Muscle of back (tissue), 11 donors: ENCODE results near the gene C8B. TPM values are rescaled to one million over a fixed set of nuclear protein-coding genes. Genes with fewer than 3 reads are reported as not detected.

ENCODE experiments used
- DNase-seq, 3 donors: peaks; one replicate each; pipeline versions ENCODE4 v3.0.0 to v3.0.0-alpha.2; 2013
- polyA plus RNA-seq, 10 donors: library from polyadenylated mRNA; unstranded; fragments of 120-200 nt; gene quantifications; one replicate each; pipeline ENCODE4 v1.2.1, GENCODE V29; 2013; ENCODE audit not compliant: insufficient read length in 10 of 10

The C8B gene
- polyA plus RNA-seq, 10 donors = not detected

DNA sequence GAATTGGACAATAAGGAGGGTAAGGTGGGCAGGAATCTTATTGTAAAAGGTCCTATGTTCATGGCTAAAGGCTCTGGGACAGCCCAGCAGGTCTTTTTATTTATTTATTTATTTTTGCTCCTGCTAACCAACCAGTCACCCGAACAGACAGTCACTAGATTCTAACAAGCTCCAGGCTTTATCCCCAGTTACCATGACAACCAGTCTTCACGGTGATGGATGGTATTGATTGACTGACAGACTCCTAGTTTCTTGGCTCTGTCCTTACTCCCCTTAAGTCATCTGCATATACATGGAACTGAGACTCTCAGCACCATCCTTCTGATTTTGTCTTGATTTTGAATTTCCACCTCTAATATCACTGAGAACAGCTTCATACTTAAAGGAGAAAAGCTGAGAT lies 66.9 kb downstream of the C8B start:
- DNase-seq = no peak

GRCh38 chr1:56898005-56898373 lies 67.8 kb downstream of the C8B start:
- no peak for DNase-seq

DNA sequence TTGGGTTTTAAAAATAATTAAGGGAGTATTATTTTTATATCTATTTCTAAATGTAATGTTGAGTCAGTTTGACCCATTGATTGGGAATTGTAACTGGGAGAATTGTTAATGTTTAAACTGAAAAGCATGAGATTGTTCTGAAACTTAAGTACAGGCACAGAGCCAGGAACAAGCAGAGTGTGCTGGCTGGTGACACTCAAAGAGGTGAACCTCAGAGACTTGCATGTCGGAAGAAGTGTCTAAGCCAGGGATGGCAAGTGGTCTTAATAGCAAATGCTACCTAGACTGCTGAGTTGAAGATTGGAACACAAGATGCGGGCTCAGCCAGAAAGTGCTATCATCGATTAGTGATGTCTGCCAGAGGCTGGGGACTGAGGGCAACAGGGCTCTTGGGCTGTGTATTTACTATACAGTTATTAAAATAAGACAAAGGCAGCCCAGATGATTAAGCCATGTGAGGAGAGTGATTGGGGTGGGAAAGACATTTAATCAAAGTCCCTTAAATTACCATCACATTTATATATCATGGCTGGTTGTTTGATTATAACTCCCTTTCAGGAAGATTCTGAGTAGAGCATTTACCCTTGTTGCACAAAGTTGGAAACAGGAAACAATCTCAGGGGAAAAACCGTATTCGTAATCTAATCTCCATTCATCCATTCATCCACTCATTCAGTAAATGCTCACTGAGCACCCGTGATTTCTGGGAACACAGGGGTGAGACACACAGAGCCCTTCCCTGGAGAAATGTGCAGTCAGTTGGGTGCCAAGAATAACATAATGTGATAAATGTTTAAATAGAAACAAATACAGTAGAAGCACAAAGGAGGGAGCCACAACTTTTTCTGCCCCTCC lies 68.4 kb downstream of the C8B start:
- DNase-seq = peak in 1 of 3 donors; percentile 2

GRCh38 chr1:56894014-56894413 lies 71.8 kb downstream of the C8B start:
- no peak for DNase-seq

DNA sequence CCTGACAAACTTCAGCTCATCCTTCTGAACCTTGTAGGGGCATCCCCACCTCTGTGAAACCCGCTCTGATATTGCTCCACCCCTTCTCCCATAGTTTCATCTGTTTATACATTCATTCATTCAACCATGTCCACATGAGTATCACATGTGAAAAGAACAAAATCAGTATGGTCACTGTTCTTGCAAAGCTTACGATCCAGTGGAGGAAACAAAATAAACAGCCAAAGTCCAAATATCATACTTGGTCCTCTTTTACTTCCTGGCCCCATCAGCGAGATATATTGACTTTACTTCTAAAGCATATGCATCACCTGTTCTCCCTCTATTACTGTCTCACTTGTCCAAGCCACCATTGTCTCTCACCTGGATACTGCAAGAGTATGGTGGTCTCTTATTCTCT lies 75.6 kb downstream of the C8B start:
- DNase-seq = no peak

GRCh38 chr1:56881417-56881816 lies 84.4 kb downstream of the C8B start:
- no peak for DNase-seq

GRCh38 chr1:56880774-56881173 lies 85.0 kb downstream of the C8B start:
- DNase-seq = no peak

Other genes starting within 250 kb of the C8B start
- under 1 TPM in 5 of 10 donors, not detected in 5; 0.11 to 0.59 (median 0.23) TPM for gene FYB2, start 146.6 kb downstream of the C8B start, polyA plus RNA-seq
- gene C8A, start 111.2 kb downstream of the C8B start, polyA plus RNA-seq = not detected